Fibroblast of peridontal ligament (primary cell): ENCODE results near the gene CFAP61.
A peak's percentile ranks its signal among the peaks of the same experiment; 100 is the strongest.

Experiments used
- DNase-seq: peaks from one replicate; pipeline ENCODE4 v3.0.0-alpha.2; 2010; ENCODE audit errors: extremely low read depth

The CFAP61 gene

DNA sequence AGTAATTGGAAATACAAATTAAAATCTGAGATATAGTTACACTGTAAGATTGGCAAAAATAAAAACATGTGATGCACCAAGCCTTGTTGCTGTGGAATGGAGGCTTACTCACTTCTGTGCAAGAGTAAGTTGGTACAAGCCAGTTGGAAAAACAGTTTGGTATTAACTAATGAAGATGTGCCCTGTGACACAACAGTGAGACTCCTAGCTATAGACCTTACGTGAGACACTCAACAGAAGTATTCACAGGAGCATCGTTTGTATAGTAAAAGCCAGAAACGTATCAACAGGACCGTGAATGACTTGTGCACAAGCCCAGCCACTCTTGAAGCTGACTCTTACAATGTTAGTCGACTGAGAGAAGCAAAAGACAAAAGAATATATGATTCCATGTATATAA lies 20.5 kb upstream of the CFAP61 start:
- DNase-seq, result no peak

DNA sequence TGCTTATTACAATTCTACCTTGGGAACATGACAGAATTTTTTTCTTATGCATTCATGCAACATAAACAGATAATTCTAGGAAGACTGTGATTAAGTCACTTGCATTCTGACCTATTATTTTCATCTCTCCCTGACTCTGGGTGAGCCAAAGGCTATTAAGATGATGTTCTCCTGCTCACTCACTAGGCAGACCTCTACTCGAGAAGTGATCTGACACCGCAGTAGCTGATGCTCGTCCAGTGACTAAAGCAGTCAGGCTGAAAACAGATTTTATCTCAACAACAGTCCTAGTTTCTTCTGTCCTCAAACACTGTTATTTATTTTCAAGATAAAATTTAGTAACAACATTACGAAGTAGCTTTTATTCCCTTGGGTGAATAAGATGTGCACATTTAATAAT lies 17.8 kb upstream of the CFAP61 start:
- DNase-seq, result peak; percentile 18

DNA sequence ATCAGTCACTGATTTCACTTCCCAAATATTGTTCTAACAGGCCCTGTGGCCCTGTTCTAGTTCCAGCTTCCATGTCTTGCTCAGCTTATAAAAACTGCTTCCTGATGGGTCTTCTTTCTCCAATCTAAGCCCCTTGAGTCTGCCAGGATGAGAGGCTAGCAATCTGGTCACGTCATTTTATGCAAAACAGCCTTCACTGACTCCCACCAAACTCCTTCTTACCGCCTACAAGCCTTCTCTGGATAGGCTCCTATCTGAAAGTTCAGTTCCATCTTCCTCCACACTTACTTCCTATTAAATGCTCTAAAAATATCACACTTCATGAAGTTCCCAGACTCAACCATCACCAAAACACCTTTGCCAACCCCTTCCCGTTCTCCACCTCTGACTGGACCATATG lies 15.6 kb upstream of the CFAP61 start:
- DNase-seq, result no peak

DNA sequence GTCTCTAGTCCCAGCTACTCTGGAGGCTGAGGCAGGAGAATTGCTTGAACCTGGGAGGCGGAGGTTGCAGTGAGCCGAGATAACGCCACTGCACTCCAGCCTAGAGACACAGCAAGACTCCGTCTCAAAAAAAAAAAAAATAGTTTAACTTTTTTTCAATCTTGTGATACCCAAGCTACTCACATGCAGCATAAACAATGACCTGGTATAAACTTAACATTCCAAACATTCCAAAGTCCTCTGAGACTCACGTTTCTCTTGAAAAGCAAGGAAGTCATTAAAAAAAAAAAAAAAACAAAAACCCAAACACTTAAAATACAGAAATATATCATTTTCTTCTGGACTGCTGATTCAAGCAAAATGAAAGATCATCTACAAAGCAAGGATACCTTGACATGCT lies 14.4 kb upstream of the CFAP61 start:
- peak; percentile 32 for DNase-seq

DNA sequence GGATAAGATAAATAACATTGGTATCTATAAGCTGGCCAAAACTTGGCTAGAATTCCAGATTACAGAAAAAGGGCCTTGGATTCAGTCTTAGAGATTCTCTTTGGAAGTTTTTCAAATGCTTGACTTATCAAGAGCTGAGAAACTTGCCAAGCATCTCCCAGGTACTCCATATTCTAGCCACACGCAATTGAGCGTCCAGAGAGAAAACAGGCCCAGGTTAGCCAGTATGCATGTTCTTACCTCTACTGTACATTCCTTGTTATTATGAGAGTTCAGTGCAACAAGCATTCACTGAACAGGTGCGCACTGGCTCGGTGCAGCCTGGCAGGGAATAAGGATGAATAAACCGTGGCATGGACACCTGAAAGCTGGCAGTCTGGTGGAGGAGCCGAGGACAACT lies 13.7 kb upstream of the CFAP61 start:
- no peak for DNase-seq

DNA sequence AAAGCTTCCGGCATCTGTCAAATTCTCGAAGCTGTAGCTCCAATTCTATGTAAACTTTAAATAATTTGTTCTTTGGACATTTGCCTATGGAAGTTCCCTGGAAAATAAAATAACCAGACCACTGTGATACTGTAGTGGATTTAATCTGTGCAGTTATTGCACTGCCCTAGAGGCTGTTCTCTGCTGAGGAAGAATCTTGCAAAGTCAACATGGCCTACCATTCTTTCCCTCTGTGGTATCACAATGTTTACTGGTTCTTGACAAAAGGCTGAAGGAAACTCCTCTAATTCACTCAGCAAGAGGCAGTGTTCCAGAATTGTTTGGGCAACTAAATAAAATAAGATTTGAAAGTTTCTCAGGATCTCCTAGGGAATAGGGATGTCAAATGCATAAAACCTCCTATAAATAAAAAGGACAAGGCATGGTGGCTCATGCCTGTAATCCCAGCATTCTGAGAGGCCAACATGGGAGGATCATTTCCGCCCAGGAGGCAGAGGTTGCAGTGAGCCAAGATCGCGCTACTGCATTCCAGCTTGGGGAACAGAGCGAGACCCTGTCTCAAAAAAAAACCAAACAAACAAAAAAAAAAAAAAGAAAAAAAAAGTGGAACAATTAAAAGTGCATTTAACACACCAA lies 12.5 kb upstream of the CFAP61 start:
- DNase-seq, result no peak

DNA sequence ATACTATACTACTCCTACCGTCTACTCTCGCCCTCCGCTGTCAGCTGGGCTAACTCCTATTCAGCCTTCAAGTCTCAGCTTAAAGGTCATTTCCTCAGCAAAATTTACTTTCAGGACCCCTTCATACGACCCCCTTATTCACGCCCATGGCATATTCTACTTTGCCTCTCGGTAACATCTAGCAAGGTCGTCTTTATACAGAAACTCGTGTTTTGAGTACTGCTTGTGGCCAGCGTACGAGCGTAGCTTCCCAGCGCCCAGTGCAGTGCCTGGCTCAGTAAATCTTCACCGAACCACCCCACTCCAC lies 612 bp upstream of the CFAP61 start:
- no peak for DNase-seq

DNA sequence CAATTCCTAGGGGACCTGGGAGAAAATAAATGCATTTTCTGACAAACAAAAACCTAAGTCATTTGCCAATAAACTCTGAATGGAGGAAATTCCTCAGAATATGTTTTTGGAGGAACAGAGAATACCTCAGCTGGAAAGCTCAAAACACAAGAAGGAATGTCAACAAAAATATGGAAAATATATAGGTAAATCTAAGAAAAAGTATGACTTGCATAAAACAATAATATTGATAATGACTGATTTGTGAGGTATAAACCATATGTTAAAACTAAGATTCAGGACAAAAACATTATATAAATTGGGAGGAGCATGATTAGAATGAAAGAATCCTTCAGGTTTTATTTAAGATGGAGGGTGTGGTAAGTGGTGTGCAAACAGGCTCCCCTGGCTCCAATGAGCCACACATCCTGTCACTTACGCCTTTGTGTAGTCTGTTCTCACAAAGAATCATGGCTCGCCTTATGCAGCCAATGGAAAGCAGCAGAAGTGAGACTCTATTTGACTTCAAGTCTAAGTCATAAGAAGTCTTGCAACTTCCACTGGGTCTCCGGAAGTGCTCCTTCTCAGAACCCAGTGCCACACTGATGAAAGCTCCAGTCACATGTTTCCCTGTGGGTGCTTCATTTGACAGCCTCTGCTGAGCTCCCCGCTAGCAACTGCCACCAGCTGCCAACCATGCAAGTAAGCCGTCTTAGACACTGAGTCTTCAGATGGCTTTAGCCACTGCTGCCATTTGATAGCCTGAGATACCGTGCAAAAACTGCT lies 8.1 kb downstream of the CFAP61 start:
- DNase-seq, result no peak

DNA sequence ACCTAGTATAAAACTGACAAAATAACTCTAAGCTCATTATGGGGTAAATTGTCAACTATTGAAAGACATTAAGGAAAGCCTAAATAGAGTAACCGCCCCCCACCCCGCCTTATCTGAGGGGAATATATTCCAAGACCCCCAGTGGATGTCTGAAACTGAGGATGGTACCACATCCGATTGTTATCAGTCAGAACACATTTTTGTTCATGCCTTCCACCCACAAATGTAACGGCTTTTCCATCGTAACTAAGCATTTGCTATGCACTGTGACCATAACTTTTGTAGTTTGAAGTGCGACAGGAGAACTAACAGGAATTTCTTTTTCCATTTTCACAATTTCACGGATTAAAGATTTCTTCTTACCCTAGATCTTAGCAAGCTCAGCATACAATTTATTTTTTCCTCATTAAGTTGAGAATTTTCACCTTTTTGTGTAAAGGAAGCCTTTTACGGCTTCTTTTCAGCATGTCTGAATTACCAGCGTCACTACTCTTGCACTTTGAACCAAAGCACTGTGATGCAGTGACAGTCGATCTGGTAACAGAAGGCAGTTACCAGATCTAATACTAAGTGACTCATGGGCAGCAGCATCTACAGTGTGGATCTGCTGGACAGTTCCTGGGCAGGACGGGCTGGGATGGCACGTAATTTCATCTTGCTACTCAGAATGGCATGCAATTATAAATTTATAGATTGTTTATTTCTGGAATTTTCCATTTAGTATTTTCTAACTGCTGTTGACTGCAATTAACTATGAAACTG lies 11.8 kb downstream of the CFAP61 start:
- DNase-seq, result no peak

DNA sequence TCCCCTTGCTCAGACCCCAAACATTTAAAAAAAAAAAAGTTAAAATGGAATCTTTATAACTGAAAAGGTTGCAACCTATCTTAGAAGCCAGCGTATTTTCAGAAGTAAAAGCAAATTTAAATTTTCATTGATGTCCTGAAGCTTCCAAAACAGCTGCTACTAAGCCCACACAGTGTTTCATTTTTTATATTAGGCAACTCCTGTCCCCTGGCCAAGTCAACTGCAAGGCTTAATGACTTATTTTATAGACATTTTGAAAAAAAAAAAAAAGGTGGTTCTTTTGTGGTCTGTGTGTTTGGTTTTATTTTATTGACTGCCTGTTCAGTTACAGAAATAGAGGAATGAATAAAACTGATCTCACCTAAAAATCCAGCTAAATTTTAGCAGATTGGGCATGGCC lies 13.0 kb downstream of the CFAP61 start:
- no peak for DNase-seq

DNA sequence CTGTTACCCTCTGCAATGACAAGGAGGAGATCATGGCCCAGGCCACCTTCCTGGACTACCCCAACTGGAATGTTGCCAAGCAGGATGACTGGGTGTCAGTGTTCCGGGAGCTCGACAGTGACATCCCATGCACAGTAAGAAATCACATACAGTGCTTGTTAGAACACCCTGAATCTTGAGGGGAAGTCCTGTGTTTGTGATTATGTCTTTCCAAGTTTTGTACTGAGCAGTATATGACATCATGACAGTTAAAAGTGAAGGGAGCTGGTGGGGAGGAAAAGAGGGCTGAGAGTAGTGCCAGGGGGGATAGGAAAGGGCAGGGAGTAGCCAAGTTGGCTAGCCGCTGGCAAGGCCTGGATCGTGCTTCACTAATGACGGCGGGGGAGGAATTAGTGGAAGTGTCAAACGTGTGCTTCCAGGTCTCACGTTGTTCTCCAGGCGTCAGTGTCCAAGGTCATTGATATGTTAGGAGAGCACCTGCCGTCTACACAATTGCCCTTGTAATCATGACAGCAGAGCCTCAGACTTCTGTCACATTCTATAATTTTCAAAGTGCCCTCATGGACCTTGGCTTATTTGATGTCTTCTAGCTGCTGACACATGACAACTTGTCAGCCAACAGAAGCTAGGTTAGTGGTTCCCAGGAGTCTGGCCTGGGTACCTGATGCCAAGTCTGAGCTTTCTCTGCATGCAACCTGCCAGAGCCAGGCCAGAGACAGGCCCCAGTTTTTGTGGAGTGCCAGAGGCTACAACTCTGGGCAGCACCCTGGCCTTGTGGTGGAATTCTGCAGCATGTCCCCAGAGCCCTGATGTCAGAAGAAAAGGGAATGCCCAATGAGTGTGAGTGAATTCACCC lies 18.8 kb downstream of the CFAP61 start:
- DNase-seq, result no peak

DNA sequence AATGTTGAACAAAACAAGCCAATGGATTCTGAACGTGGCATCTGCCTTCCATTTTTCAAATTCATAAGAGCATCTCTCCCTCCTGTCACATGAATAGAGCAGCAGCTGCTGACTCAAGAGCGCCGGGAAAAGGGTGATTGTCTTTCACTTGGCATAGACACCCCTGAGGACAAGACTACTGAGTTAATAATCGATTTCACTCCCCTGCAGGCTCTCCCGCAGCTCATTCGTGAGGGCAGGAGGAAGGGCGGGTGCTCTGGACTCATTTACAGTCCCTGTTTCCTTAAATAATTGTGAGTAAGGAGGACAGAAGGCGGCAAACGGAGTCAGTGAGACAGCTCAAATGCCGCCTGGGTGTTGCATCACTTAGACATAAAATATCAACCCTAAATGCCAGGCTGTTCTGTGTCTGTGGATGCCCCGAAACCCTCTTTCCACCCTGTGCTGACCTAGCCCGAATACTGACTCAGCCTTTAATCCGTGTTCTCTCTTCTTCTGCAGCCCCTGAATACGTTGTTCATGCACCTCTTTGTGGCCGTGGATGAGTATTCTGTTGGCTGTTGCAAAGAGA lies 21.6 kb downstream of the CFAP61 start:
- DNase-seq, result no peak

DNA sequence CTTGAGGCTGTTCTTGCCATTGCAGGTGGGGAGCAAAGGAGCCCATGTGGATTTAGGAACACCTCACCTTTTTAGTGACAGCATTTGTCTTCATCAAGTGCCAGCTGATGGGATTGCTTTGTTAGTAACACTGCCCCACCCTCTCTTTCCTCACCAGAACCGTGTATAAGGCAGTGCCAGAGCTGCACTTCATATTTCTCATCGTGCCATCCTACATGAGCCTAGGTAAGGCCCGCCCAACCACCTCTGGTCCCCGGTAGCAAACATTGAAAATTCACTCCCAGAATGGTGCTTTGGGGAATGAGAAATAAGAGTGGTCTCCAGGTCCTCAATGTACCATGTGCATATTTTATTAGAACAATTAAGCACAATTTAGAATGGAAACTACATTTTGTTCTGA lies 22.7 kb downstream of the CFAP61 start:
- DNase-seq, result no peak

DNA sequence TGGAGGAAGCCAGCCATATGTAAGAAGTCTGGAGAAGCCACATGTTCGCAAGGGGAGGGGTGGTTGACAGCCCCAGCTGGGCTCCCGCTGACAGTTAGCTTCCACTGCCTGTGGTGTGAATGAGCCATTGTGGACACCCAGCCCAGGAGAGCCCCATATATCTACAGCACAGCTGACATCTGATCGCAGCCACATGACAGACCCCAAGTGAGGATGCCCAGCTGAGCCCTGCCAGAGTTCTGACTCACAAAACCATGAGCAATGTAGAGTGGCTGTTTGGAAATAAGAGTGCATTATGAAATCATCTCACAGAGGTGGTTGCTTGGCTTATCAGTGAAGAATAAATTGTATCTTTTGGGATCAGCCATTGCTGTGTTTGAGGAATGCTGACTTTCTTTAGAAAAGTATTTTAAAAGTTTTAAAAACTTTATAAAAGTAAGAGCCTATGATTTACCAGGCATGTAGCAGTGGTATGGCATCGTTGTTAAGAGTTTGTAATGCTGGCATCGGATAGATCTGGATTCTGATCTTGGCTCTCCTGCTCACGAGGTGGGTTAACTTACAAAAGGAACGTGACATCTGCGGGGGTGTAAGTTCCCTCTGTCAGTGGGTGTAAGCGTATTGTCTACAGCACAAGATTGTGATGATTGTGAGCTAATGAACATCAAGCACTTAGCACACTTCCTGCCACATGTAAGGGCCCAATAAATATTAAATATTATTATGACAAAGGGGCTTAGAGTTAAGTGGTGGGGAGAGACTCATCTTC lies 24.1 kb downstream of the CFAP61 start:
- DNase-seq, result peak; percentile 62

DNA sequence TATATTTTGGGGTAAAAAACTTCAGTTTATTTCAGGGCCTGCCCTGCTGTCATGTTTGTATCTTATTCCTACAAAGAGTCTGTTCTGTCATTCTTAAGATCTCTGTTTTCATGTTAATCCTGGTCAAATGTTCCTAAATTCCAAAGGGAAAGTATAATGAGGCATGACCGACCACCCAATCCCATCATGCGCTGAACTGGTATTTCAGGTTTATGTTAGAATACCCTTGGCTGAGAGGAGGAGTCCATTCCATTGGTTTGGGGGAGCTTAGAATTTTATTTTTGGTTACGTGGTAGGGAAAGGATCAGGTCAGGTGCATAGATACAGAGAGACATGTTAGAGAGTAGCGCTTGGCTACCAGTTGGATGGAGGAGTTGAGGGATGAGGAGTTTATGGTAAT lies 25.7 kb downstream of the CFAP61 start:
- DNase-seq, result no peak

DNA sequence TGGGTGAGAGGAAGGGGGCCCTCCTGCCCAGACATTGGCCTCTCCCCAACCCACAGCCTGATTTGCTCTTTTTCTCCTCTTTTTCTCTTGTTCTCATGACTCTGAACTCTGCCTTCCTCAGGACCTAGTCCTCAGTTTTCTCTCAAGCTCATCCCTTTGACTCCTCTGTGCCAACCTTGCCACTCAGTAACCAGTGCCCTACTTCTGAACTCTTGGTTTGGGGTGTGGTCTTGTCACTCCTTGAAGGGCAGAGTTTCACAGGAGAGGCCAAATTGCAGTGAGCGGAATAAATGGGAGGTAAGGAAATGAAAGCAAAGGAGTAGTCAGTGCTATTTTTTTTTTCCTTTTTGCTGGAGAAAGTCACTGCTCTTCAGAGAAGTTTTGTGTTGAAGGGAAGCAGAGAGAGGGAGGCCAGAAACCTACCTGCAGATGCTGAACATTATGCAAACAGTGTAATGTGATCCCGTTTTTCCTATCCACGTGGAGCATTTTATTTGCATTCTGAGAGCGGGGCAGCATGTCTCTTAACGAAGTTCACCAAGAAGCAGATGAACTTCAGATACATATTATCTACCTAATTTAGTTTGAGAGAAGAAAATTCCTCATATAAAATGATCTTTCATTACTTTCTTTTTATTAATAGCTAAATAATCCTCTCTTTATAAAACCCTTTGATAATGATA lies 26.9 kb downstream of the CFAP61 start:
- no peak for DNase-seq

DNA sequence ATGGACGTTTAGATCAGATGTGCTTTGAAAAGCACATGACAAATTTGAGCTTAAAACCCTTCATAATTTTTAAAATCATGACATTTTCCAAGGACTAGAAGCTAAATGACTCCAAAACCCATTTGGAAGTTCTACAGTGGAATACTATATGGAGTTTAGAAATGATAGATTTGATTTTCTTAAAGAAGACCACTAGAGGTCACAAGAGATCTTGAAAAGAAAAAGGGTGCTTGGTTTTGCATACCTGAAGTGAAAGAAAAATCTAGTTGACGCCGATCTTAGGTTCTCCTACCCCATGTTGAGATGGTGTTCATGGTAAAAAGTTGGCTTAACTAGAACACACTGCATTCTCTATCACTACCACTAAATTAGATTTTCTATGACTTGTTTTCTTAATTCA lies 31.5 kb downstream of the CFAP61 start:
- DNase-seq, result peak; percentile 49

DNA sequence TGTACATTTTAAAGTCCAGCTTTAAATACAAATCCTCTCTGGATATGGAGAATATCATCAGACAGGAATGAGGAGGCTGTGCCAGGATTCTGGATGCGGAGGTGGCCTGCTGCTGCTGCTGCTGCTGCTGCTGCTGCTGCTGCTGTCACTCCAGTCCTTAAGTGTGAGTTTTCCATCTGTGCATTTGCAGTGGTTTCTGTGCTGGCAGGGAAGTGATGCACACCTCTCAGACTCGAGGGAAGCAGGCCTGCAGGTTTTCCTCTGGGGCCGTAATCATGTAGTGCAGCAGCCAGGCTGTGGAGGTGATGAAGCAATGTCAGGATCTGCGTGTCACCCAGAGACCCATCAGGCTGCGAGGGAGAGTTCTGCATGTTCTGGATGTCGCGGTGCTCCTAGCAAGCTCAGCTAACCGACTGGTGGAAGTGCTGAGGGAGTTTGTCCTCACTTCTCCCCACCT lies 32.0 kb downstream of the CFAP61 start:
- DNase-seq, result no peak

DNA sequence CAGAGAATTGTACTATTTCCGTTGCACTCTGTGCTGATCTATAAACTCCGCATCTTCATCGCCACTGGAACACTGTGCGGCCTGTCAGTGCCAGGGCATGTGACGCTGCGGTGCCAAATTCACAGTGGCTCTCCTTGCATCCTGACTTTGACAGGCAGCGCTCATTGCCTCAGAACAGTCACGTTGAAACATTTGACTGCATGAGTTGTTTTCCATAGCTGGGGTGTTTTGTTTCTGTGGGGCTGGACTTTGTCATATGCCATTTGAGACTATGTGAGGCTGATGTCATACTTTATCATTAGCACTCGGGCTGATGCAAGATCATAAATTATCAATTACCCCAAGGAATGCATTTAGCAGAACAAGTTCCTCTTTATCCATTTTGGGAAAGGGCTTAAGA lies 32.7 kb downstream of the CFAP61 start:
- no peak for DNase-seq

DNA sequence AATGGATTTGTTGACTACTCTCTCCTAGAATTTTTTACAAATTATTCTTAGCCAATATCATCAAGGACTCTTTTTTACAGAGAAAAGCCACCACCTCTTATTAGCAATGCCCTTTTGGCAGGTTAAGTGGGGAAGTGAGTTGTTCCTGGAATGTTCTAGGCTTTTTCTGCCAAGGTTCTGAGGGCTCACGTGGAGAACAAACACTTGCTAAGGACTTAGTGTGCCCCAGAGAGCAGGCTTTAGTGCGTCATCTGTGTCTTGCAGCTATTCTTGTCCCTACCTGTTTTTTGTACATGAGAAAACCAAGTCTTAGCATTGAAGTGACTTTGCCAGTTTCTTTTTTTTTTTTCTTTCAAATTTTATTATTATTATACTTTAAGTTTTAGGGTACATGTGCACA lies 33.5 kb downstream of the CFAP61 start:
- no peak for DNase-seq
